H1 (cell line): ENCODE results near the gene VPS13C. TPM values are rescaled to one million over a fixed set of nuclear protein-coding genes. Genes with fewer than 3 reads are reported as not detected.
A peak's percentile ranks its signal among the peaks of the same experiment; 100 is the strongest.

Experiments
- CTCF ChIA-PET: fragments of 300-600 bp; sonication (Branson Sonifier 250); formaldehyde crosslinking; loops from one replicate; lab custom pipeline; 2021; ENCODE audit not compliant: partially characterized antibody; lab: Charles Lee
- POLR2A ChIA-PET: fragments of 300-600 bp; sonication (Branson Sonifier 250); formaldehyde crosslinking; loops from one replicate; lab custom pipeline; 2021; ENCODE audit warnings: inconsistent platforms; ENCODE audit not compliant: partially characterized antibody; lab: Charles Lee
- DNase-seq, 2 experiments: peaks; one replicate each; pipeline versions ENCODE4 v3.0.0 to v3.0.0-alpha.2; 2010 to 2022; ENCODE audit warnings: low spot score in 2 of 2, low read depth in 1 of 2, mixed read lengths in 1 of 2
- FAIRE-seq: peaks from 2 replicates; lab custom pipeline; 2011; peaks lifted over from hg19 to GRCh38; lab: Jason Lieb, UNC
- H2AFZ ChIP-seq: 2 replicates; pipeline ENCODE4 v1.8.1; 2012; ENCODE audit warnings: low read length, inconsistent platforms
- H2AK5ac ChIP-seq: 2 replicates; pipeline ENCODE4 v1.6.1; 2013; ENCODE audit warnings: low read depth, low read length
- H2BK120ac ChIP-seq: replicated peaks from 2 replicates; pipeline ENCODE3; 2013; ENCODE audit warnings: low read depth, low read length, inconsistent platforms
- H2BK12ac ChIP-seq: 2 replicates; pipeline ENCODE4 v1.6.1; 2013; ENCODE audit warnings: low read depth, low read length
- H2BK15ac ChIP-seq: 2 replicates; pipeline ENCODE4 v1.6.1; 2013; ENCODE audit warnings: low read length
- H2BK20ac ChIP-seq: 2 replicates; pipeline ENCODE4 v1.6.1; 2013; ENCODE audit warnings: low read length
- H2BK5ac ChIP-seq: 2 replicates; pipeline ENCODE4 v1.6.1; 2013; ENCODE audit warnings: low read depth, low read length
- H3K14ac ChIP-seq: 2 replicates; pipeline ENCODE4 v1.6.1; 2013; ENCODE audit warnings: inconsistent platforms; ENCODE audit not compliant: insufficient read length
- H3K18ac ChIP-seq: 2 replicates; pipeline ENCODE4 v1.6.1; 2013; ENCODE audit warnings: low read length; ENCODE audit errors: extremely low read depth
- H3K23ac ChIP-seq: 2 replicates; pipeline ENCODE4 v1.6.1; 2013; ENCODE audit warnings: inconsistent platforms; ENCODE audit not compliant: insufficient read length
- H3K23me2 ChIP-seq: 2 replicates; pipeline ENCODE4 v1.6.1; 2013; ENCODE audit warnings: low read depth, low read length
- H3K27ac ChIP-seq: 2 replicates; pipeline ENCODE4 v1.6.1; 2011; ENCODE audit warnings: low read depth, low read length, inconsistent platforms
- H3K27me3 ChIP-seq, 4 experiments: replicated peaks in 1 of 4; 1 replicate in 1 of 4; 2 replicates in 3 of 4; pipeline versions ENCODE4 v1.6.1 to v1.8.1; 2011 to 2013; ENCODE audit warnings: low read length in 3 of 4, mild to moderate bottlenecking in 3 of 4, inconsistent platforms in 2 of 4, mixed read lengths in 2 of 4, moderate library complexity in 1 of 4; ENCODE audit not compliant: control insufficient read depth in 3 of 4, insufficient read depth in 3 of 4; ENCODE audit errors: extremely low read depth in 1 of 4
- H3K36me3 ChIP-seq, 4 experiments: 2 replicates each; pipeline versions ENCODE4 v1.6.1 to v1.8.1; 2011 to 2013; ENCODE audit warnings: mild to moderate bottlenecking in 4 of 4, low read length in 3 of 4, moderate library complexity in 2 of 4, control low read depth in 1 of 4, inconsistent platforms in 1 of 4; ENCODE audit not compliant: insufficient read depth in 4 of 4, control insufficient read depth in 2 of 4
- H3K4ac ChIP-seq: replicated peaks from 2 replicates; pipeline ENCODE3; 2013; ENCODE audit warnings: low read length, low read depth, mixed read lengths, inconsistent platforms; ENCODE audit not compliant: insufficient read length
- H3K4me1 ChIP-seq, 4 experiments: replicated peaks in 1 of 4; 1 replicate in 1 of 4; 2 replicates in 3 of 4; pipeline versions ENCODE4 v1.6.1 to v1.8.1; 2011 to 2013; ENCODE audit warnings: low read length in 3 of 4, inconsistent platforms in 2 of 4, mixed read lengths in 1 of 4; ENCODE audit not compliant: insufficient read depth in 4 of 4, control insufficient read depth in 3 of 4
- H3K4me2 ChIP-seq, 2 experiments: 2 replicates each; pipeline versions ENCODE4 v1.6.1 to v1.8.1; 2011 to 2013; ENCODE audit warnings: low read depth in 2 of 2, low read length in 2 of 2, control low read depth in 1 of 2, inconsistent platforms in 1 of 2, mild to moderate bottlenecking in 1 of 2; ENCODE audit not compliant: insufficient read depth in 1 of 2
- H3K4me3 ChIP-seq, 4 experiments: fragments of 200-600, 300-600 bp in 1 of 4; sonication (generic), shearing (Covaris generic), sonication (Bioruptor Twin) in 1 of 4; 2 replicates each; pipeline versions ENCODE4 v1.5.1 to v1.8.1; 2011 to 2016; ENCODE audit warnings: low read length in 4 of 4, low read depth in 3 of 4, control low read depth in 2 of 4, inconsistent platforms in 2 of 4, mild to moderate bottlenecking in 2 of 4, mixed read lengths in 1 of 4, moderate library complexity in 1 of 4; ENCODE audit not compliant: insufficient read depth in 2 of 4; ENCODE audit errors: extremely low read depth in 1 of 4
- H3K56ac ChIP-seq: replicated peaks from 2 replicates; pipeline ENCODE3; 2013; ENCODE audit warnings: low read depth, mild to moderate bottlenecking, mixed read lengths, low read length, inconsistent platforms; ENCODE audit not compliant: insufficient read length
- H3K79me1 ChIP-seq: 2 replicates; pipeline ENCODE4 v1.6.1; 2013; ENCODE audit warnings: low read depth, low read length, control low read depth
- H3K79me2 ChIP-seq, 2 experiments: 2 replicates each; pipeline versions ENCODE4 v1.6.1 to v1.8.1; 2012 to 2013; ENCODE audit warnings: low read length in 2 of 2, mild to moderate bottlenecking in 2 of 2, inconsistent platforms in 1 of 2; ENCODE audit not compliant: insufficient read depth in 2 of 2, control insufficient read depth in 1 of 2
- H3K9ac ChIP-seq, 4 experiments: replicated peaks in 1 of 4; 1 replicate in 1 of 4; 2 replicates in 3 of 4; pipeline versions ENCODE4 v1.6.1 to v1.8.1; 2011 to 2013; ENCODE audit warnings: low read depth in 3 of 4, low read length in 3 of 4, control low read depth in 2 of 4, mild to moderate bottlenecking in 2 of 4, moderate library complexity in 2 of 4, inconsistent platforms in 1 of 4; ENCODE audit errors: extremely low read depth in 1 of 4
- H3K9me3 ChIP-seq, 2 experiments: 2 replicates each; pipeline versions ENCODE4 v1.6.1 to v1.8.1; 2012 to 2013; ENCODE audit warnings: mild to moderate bottlenecking in 2 of 2, moderate library complexity in 2 of 2, control low read depth in 1 of 2, inconsistent platforms in 1 of 2, low read depth in 1 of 2, low read length in 1 of 2, mixed read lengths in 1 of 2; ENCODE audit not compliant: insufficient read depth in 2 of 2
- H4K20me1 ChIP-seq, 2 experiments: replicated peaks in 1 of 2; 2 replicates each; pipeline versions ENCODE3 to v1.8.1; 2011 to 2013; ENCODE audit warnings: inconsistent platforms in 2 of 2, low read length in 2 of 2, mild to moderate bottlenecking in 1 of 2; ENCODE audit not compliant: insufficient read depth in 2 of 2, control insufficient read depth in 1 of 2
- H4K5ac ChIP-seq: 2 replicates; pipeline ENCODE4 v1.6.1; 2013; ENCODE audit warnings: low read length, low read depth, mixed read lengths, inconsistent platforms; ENCODE audit not compliant: insufficient read length
- H4K8ac ChIP-seq: 2 replicates; pipeline ENCODE4 v1.8.0; 2013; ENCODE audit warnings: mild to moderate bottlenecking, moderate library complexity, low read length, inconsistent platforms; ENCODE audit not compliant: insufficient read depth; ENCODE audit errors: extremely low read depth
- H4K91ac ChIP-seq: replicated peaks from 2 replicates; pipeline ENCODE3; 2013; ENCODE audit warnings: low read length, mixed read lengths, inconsistent platforms; ENCODE audit not compliant: insufficient read length
- CTCF ChIP-seq, 3 experiments: IDR thresholded peaks; 1 replicate in 2 of 3; 2 replicates in 1 of 3; pipeline versions ENCODE4 v1.5.1 to v1.6.1; 2011; ENCODE audit warnings: low read length in 3 of 3, mild to moderate bottlenecking in 3 of 3, inconsistent platforms in 2 of 3, low read depth in 1 of 3, moderate library complexity in 1 of 3; ENCODE audit not compliant: insufficient read depth in 1 of 3; ENCODE audit errors: control extremely low read depth in 1 of 3
- POLR2A ChIP-seq, 2 experiments: IDR thresholded peaks; 1 replicate in 1 of 2; 2 replicates in 1 of 2; pipeline ENCODE4 v1.6.1; 2011; ENCODE audit warnings: low read depth in 2 of 2, low read length in 2 of 2, mild to moderate bottlenecking in 2 of 2; ENCODE audit errors: control extremely low read depth in 1 of 2
- RAD21 ChIP-seq, 2 experiments: IDR thresholded peaks in 1 of 2; conservative IDR thresholded peaks in 1 of 2; 2 replicates each; pipeline ENCODE4 v1.6.1; 2011; ENCODE audit warnings: low read depth in 2 of 2, low read length in 2 of 2, improper control_type of control experiment in 1 of 2, inconsistent platforms in 1 of 2, mild to moderate bottlenecking in 1 of 2, moderate library complexity in 1 of 2
- WGBS, 2 experiments: shearing (Covaris generic) in 1 of 2; methylation state at CpG; one replicate each; pipeline versions ENCODE4 v1.1.6 to v1.1.7; 2013 to 2015; ENCODE audit warnings: low lambda C conversion rate in 2 of 2, mixed read lengths in 2 of 2, inconsistent platforms in 1 of 2, low coverage in 1 of 2, missing lambda C conversion rate in 1 of 2; ENCODE audit not compliant: insufficient replicate concordance in 2 of 2, insufficient coverage in 1 of 2, insufficient read length in 1 of 2; ENCODE audit errors: extremely low coverage in 1 of 2, missing lambda C conversion rate in 1 of 2; 5-methylcytosine and 5-hydroxymethylcytosine counted together
- polyA plus RNA-seq, 7 experiments: library from polyadenylated mRNA; depleted of rRNA in 3 of 7; stranded (reverse) in 5 of 7; unstranded in 2 of 7; fragments of >200 nt in 5 of 7; fragments of 200-250 nt in 2 of 7; gene quantifications; 1 replicate in 5 of 7; 2 replicates in 1 of 7; 4 replicates in 1 of 7; pipeline versions ENCODE4 v1.2.1 to v1.2.3, GENCODE V29; 2011 to 2013; ENCODE audit warnings: missing spikeins in 2 of 7, mixed read lengths in 2 of 7
- total RNA-seq: library from RNA; stranded (reverse); fragmentation: NEBNext Ultra II Directional; extraction: Animal tissue kit (Norgen Biotek cat#: 25700); gene quantifications from 2 replicates; pipeline ENCODE4 v1.2.1, GENCODE V29; 2021

VPS13C gene
- total and polyA plus RNA-seq, 2 of the 8 experiments (the other 6 are each of a cell fraction or from before 2014, with no cell fraction given), result 4.8 to 18.8 TPM

DNA sequence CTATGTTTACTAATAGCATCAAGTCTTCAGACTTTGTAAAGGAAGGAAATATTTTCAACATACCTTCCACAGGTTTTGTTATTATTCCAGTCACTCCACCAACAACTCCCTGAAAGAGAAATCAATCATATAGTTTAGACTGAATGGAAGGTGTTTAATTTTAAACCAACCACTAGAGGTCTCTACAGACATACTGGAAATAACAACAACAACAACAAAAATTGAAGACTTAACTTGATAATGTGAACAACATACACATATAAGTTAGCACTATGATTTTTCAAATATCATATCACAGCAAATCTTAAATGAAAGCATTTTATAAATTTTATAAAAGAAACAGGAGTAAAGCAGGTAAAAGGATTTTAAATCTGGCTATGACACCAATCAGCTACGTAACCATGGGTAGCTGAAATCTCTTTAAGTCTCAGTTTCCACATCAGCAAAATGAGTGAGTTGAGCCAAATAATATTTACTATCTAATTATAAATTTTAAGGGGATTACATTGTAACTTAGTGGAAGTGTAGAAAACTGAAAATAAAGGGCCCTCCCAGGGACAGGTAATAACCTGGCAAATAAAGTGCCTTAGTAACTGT is 188.2 kb downstream of the VPS13C start:
- POLR2A ChIA-PET, result no interaction called here
- no peak for FAIRE-seq
- WGBS, 2 experiments, result 94% methylated on average over 1 of the region's 1 CpG; no CpG with 5 or more reads in 1 of the 2 experiments

More for the DNA sequence above, 188.2 kb downstream of the VPS13C start:
- Histone ChIP-seq H3K9ac (no peak overlapping the region), H4K8ac (no peak overlapping the region), H2BK120ac (no peak overlapping the region), H2BK20ac (no peak overlapping the region), H3K4me3 (no peak overlapping the region), H4K20me1 (no peaks in the 10 kb centered on the region), H3K27ac (no peak overlapping the region), H2AFZ (no peak overlapping the region), H3K18ac (no peak overlapping the region), H3K79me2 (no peaks in the 10 kb centered on the region), H3K36me3 (no peaks in the 10 kb centered on the region; a peak in 1 of 8 replicates), H4K5ac (no peak overlapping the region), H3K23ac (no peak overlapping the region), H3K14ac (no peak overlapping the region), H2BK12ac (no peak overlapping the region), H3K4me2 (no peak overlapping the region), H3K27me3 (no peaks in the 10 kb centered on the region), H2BK5ac (no peak overlapping the region), H2AK5ac (no peak overlapping the region), H3K4me1 (no peaks in the 10 kb centered on the region), H3K56ac (no peak overlapping the region), H3K9me3 (no peaks in the 10 kb centered on the region), H2BK15ac (no peak overlapping the region), H3K23me2 (no peaks in the 10 kb centered on the region), H4K91ac (no peak overlapping the region), H3K79me1 (no peaks in the 10 kb centered on the region), H3K4ac (no peak overlapping the region)
- TF ChIP-seq RAD21 (IDR thresholded peaks at IDR 0.05 in 1 of 2, conservative IDR thresholded peaks at IDR 0.05 in 1 of 2; ENCODE audit: low read depth in 2 of 2, low read length in 2 of 2) (peak in 1 of 2 experiments; percentile 61), CTCF (IDR thresholded peaks at IDR 0.05; ENCODE audit: control extremely low read depth in 1 of 3, insufficient read depth in 1 of 3, low read depth in 1 of 3, low read length in 3 of 3) (peak in 2 of 3 experiments; percentile 17 to 49; a peak in 2 of 4 replicates), POLR2A (IDR thresholded peaks at IDR 0.05; ENCODE audit: control extremely low read depth in 1 of 2, low read depth in 2 of 2, low read length in 2 of 2) (no peak)
- no peak for DNase-seq
- CTCF ChIA-PET, result interaction anchor here (0.5 to 2.3 kb wide), 4 partner anchors 35 to 435 kb away, joined by 3 to 8 read pairs (median 4); no protein-coding TSS in a partner anchor
